Muscle of back (tissue), 11 donors: ENCODE measurements around the gene IGSF23. TPM values are rescaled to one million over a fixed set of nuclear protein-coding genes. Genes with fewer than 3 reads are reported as not detected.
A peak's percentile ranks its signal among the peaks of the same experiment; 100 is the strongest.
"Not testable (repeated sequence)": the region's sequence is repeated elsewhere in the genome, so short reads cannot be mapped to it uniquely, and the experiment has no call there.

Experiments used
- DNase-seq, 3 donors: peaks; one replicate each; pipeline versions ENCODE4 v3.0.0 to v3.0.0-alpha.2; 2013
- polyA plus RNA-seq, 10 donors: library from polyadenylated mRNA; unstranded; fragments of 120-200 nt; gene quantifications; one replicate each; pipeline ENCODE4 v1.2.1, GENCODE V29; 2013; ENCODE audit not compliant: insufficient read length in 10 of 10

The IGSF23 gene
- polyA plus RNA-seq, 10 donors: not detected

GRCh38 chr19:44587963-44588770, 25.2 kb upstream of the IGSF23 start:
- DNase-seq: peak in 1 of 3 donors; percentile 90

- DNase-seq: no peak
These were observed 24.6 kb upstream of the IGSF23 start for GRCh38 chr19:44588771-44589112.

- no peak for DNase-seq
These were observed 22.9 kb upstream of the IGSF23 start for GRCh38 chr19:44590245-44591059.

GRCh38 chr19:44591340-44591993, 21.9 kb upstream of the IGSF23 start:
- DNase-seq: not testable (repeated sequence)

DNA sequence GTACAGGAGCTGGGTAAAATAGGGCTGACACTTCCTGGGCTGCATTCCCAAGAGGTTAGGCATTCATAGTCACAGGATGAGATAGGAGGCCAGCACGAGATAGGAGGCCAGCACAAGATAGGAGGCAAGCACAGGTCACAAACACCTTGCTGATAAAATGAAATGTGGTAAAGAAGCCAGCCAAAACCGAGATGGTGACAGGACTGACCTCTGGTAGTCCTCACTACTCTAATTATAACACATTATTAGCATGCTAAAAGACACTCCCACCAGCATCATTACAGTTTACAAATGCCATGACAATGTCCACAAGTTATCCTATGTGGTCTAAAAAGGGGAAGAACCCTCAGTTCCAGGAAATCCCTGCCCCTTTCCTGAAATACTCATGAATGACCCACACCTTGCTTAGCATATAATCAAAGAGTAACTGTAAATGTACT, 20.9 kb upstream of the IGSF23 start:
- no peak for DNase-seq

DNA sequence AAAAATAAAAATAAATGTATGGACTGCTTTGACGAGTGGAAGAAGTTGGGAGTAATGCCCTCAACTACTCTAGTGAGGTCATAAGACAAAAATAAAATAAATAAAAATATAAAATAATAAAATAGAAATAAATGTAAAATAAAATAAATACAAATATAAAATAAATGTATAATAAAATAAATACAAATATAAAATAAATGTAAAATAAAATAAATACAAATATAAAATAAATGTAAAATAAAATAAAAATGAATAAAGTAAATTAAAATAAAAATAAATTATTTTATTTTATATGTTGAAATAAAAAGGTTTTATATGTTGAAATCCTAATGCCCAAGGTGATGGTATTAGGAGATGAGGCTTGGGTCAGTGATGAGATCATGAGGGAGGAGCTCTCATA, 20.1 kb upstream of the IGSF23 start:
- DNase-seq: no peak

DNA sequence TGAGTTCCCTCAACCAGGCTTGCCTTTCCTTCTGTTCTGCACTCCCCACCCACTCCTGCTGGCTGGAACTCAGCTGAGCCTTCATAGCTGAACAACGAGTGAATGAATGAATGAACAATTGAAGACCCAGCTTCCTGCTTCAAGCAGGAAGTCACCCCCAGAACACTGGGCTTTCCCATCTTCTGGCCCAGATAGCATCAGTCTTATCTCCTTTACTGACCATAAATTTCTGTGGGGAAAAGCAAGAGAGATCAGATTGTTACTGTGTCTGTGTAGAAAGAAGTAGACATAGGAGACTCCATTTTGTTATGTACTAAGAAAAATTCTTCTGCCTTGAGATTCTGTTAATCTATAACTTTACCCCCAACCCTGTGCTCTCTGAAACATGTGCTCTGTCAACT, 19.5 kb upstream of the IGSF23 start:
- DNase-seq: not testable (repeated sequence)

- DNase-seq: no peak
These were observed 16.8 kb upstream of the IGSF23 start for GRCh38 chr19:44596428-44597130.

DNA sequence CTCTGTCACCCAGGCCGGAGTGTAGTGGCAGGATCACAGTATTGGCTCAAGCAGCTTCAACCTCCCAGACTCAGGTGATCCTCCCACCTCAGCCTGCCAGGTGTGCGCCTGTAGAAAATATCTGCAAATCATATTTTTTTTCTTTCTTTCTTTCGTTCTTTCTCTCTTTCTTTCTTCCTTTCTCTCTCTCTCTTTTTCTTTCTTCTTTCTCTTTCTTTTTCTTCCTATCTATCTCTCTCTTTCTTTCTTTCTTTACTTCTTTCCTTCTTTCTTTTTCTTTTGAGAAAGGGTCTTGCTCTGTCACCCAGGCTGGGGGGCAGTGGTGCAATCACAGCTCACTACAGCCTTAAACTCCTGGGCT, 16.3 kb upstream of the IGSF23 start:
- no peak for DNase-seq

DNA sequence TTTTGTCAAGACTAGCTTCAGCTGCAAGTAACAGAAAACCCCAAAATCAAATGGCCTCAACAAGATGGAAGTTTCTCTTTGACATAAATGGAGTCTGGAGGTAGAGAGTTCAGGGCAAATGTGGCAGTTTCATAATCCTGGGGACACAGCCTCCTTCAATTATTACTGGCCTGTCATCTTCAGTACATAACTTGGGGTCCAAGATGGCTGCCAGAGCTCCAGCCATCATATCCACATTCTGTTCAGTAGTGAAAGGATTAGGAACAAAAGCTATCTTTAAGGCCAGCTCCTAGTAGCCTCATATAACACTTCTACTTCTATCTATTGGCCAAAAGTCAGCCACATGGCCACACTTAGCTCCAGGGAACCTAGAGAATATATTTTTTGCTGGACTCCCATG, 15.0 kb upstream of the IGSF23 start:
- DNase-seq: no peak

- DNase-seq: no peak
These were observed 14.5 kb upstream of the IGSF23 start for GRCh38 chr19:44598880-44599279.

GRCh38 chr19:44600466-44600865, 12.9 kb upstream of the IGSF23 start:
- DNase-seq: no peak

DNA sequence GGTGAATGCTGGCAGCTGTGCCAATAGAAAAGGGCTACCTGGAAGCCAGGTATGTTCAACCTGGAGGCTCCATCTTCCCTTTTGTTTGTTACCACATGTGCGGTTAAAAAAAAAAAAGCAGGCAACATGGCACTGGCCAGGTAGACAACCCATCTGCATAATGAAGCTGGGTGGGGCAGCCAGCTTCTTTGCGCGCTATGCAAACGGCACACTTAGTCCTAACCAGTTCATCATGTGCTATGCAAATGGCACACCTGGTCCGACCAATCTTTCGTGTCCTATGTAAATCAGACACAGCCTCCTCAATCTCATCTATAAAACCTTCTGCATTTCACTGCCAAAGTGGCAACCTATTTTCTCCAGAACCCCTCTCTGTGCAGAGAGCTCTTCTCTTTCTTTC, 11.3 kb upstream of the IGSF23 start:
- no peak for DNase-seq

DNA sequence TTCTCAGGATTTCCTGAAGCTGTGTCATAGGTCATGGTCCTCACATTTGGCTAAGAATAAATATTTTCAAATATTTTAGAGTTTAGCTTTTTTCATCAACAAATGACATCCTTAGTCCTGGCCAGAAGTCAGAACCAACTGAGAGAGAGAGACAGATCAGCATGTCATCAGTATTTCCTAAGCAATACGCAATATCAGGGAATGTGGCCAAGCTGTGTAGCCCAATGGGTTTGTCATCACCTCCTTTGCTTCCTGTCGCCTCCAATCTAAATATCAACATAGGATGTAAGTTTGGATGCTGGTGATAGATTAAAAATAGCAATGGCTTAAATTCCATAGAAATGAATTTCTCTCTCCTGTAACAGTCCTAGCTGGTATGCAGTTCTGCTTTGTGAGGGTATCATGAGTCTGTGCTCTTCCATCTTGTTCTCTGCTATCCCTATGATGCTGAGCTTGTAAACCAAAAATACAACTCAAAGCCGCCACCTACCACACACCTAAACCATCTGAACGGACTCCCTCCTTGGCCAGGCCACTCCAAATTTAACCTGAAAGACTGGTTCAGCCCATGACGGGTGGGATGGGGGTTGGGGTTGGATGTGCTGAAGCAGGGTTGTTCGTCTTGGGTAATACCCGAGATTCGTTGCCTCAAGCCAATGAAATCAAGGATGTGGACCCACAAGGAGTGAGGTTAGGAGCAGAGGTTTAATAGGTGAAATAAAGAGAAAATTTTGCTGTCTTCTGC, 10.0 kb upstream of the IGSF23 start:
- DNase-seq: peak in 1 of 3 donors; percentile 95

DNA sequence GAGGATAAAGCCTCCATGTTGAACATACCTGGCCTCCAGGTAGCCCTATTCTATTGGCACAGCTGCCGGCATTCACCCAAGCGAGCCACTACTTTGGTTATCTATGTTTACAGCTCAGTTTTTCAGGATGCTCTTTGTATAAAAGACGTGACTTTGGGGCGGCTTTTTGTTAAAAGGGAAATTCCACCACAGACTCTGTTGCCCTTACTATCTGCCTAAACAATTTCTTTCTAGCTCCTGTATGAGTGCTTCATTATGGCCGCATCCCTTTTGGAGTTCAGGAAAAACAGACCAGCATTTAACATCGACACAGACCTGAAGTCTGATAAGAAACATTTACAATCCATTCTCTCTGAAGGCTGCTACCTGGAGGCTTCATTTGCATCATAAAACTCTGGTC, 9.1 kb upstream of the IGSF23 start:
- no peak for DNase-seq

DNA sequence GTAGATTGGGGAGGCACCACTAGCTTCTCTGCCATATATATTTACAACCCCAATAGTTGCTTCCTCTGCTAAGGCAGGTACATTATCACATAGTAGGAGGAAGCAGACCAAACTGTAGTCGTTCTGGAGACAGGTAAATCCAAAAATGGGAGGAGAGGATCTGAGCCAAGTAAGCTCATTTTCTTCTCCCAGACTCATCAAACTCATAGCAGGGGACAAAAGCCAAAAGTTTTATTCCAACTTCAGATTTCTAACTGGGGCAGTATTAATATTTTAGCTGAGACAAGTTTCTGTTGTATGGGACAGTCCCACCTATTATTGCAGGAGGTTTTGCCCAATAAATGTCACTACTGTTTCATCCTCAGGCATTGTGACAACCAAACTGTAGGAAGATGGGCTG, 7.8 kb upstream of the IGSF23 start:
- DNase-seq: no peak

DNA sequence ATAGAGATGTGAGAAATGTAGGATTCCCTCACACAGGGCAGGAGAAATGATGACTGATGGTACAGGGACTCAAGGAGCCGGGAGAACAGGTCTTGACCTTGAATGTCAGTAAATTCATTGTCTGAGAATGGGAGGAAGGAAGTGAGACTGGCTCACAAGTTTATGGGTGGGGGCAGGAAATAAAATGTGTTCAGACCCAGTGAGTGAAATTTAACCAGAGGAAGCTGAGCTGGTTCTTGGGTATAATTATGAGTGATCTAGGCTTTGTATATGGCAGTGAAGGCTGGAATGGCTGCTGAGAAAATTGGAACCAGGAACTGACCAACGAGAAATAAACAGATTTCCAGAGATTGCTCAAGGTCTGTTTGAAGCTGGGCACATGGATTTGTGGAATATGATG, 6.3 kb upstream of the IGSF23 start:
- peak in 1 of 3 donors; percentile 19 for DNase-seq

GRCh38 chr19:44607917-44608316, 5.4 kb upstream of the IGSF23 start:
- DNase-seq: no peak

DNA sequence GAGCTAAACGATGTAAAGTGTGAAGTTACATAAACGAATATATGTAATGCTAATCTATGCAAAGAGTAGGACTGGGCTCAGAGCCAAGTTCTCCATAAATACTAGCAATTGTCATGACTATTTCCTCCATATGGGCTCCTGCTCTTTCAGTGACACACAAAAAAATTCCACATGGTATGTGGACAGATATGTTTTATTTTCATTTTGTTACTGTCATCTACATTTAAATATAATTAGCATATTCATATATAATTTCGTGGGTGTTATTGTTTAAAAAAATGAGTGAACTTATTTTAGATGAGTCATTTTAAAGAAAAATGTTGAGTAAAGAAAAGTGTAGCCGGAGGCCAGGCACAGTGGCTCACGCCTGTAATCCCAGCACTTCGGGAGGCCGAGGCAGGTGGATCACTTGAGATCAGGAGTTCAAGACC, 5.0 kb upstream of the IGSF23 start:
- peak in 2 of 3 donors; percentile 29 to 67 for DNase-seq

- no peak for DNase-seq
These were observed 4.1 kb upstream of the IGSF23 start for GRCh38 chr19:44609219-44609618.

- not testable (repeated sequence) for DNase-seq
These were observed 2.9 kb upstream of the IGSF23 start for GRCh38 chr19:44610497-44610896.
